Measurements from ENCODE around the gene SETD5. TPM values are rescaled to one million over a fixed set of nuclear protein-coding genes. Genes with fewer than 3 reads are reported as not detected.

SETD5 gene
- total RNA-seq: 100 to 1,000 TPM; 158 to 173 TPM

DNA sequence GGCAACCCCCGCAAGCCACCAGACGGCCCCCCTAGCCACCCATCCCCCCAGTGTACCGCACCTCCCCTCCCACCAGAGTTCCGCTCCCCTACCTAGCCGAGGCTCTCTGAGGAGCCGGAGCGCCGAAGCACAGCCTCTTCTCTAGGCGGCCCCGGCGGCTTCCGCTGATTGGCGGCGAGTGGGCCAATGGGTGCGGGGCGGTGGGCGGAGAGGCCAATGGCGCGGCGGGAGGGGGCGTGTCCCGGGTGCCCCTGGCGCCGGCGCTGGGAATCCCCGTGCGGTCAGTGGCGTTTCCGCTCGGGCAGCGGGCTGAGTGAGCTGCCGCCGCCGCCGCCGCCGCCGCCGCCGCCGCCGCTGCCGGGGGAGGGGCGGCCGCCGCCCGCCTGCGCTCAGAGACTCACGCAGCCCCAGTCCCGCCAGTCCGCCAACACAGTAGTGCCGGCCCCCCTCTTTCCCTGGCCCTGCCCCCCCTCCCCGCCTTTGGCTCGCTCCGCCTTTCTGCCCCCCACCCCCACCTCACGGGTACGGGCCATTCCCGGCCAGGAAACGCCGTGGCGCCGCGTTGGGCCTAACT is at the start of gene SETD5:
Gene SETD5, plus strand, starts transcription at position 284 of the 574 bp plus-strand sequence. CDS start 31,324 bp downstream, outside the sequence.
- ATAC-seq (replicated peaks in 1 of 2) (peak; percentile 67 to 68), DNase-seq (peak; percentile 100)
- peaks cover 21 to 37% of the 10 kb centered on the region in 2 donors for H3K36me3 Mint-ChIP-seq (ENCODE audit: insufficient read depth in 2 of 2)
- H3K9me3 Mint-ChIP-seq: no peaks in the 10 kb centered on the region
- H3K27ac Mint-ChIP-seq: peak within 1 kb of the TSS; percentile 99
- H3K4me3 Mint-ChIP-seq: peak within 1 kb of the TSS; percentile 97 to 98
- H3K4me1 Mint-ChIP-seq (ENCODE audit: low read depth): peaks cover 71% of the 10 kb centered on the region
- H3K27me3 Mint-ChIP-seq (ENCODE audit: low read depth): no peaks in the 10 kb centered on the region

GRCh38 chr3:9347887-9348286 is 49.5 kb upstream of the SETD5 start:
- H3K36me3 Mint-ChIP-seq (ENCODE audit: insufficient read depth in 2 of 2): no peaks in the 10 kb centered on the region
- H3K27me3 Mint-ChIP-seq (ENCODE audit: low read depth): no peaks in the 10 kb centered on the region
- peak; percentile 83 to 91 for ATAC-seq (replicated peaks in 1 of 2)
- no peak for DNase-seq
- H3K4me1 Mint-ChIP-seq (ENCODE audit: low read depth): peaks cover 13% of the 10 kb centered on the region
- peak overlapping the region; percentile 2 for H3K27ac Mint-ChIP-seq
- peak overlapping the region in 1 of 2 donors; percentile 45 for H3K4me3 Mint-ChIP-seq
- H3K9me3 Mint-ChIP-seq: no peaks in the 10 kb centered on the region

DNA sequence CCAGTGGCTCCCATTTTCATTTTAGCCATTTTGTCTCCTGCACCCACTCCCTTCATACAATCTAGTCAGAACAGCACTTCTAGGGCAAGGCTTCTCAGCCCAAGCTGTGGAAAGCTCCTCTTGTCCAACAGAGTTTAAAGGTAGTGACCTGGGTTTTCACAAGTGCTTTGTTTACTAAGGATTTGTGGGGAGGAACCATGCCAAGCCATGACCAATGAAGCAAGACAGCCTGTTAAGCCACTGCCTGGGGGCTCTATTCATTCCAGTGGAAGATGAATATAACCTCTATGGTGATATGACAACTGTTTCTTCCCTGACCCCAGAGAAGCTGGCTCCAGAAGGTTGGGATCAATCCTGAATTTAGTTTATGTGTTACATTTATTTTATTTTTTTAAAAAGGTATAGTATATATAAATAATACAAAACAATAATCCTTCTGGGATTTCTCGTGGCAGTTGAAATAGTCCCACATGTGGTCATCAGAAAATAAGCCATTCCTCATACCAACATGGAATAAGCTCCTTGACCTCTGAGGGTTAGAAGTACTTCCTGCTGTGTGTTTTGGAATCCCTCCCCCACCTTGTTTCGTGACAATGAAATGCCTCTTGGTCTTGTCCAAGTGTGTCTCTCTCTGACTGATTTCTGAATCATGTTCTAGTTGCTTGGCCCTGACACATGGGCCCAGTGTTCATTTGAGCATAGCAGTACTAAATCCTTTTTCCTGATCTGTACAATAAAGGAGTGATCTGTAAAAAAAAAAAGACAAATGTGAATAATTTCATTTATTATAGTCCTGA is 47.9 kb upstream of the SETD5 start:
- Mint-ChIP-seq H3K4me1 (ENCODE audit: low read depth) (peaks cover 25% of the 10 kb centered on the region), H3K9me3 (no peaks in the 10 kb centered on the region), H3K27me3 (ENCODE audit: low read depth) (no peaks in the 10 kb centered on the region), H3K4me3 (no peak overlapping the region), H3K36me3 (ENCODE audit: insufficient read depth in 2 of 2) (no peaks in the 10 kb centered on the region), H3K27ac (no peak overlapping the region)
- DNase-seq (no peak), ATAC-seq (replicated peaks in 1 of 2) (no peak)

- Mint-ChIP-seq H3K36me3 (ENCODE audit: insufficient read depth in 2 of 2) (no peaks in the 10 kb centered on the region), H3K27ac (no peak overlapping the region), H3K4me1 (ENCODE audit: low read depth) (peaks cover 39% of the 10 kb centered on the region), H3K4me3 (no peak overlapping the region), H3K9me3 (no peaks in the 10 kb centered on the region), H3K27me3 (ENCODE audit: low read depth) (no peaks in the 10 kb centered on the region)
- ATAC-seq (replicated peaks in 1 of 2) (no peak), DNase-seq (no peak)
Measured at GRCh38 chr3:9351709-9352126, 45.7 kb upstream of the SETD5 start.

- H3K4me1 Mint-ChIP-seq (ENCODE audit: low read depth): peaks cover 30% of the 10 kb centered on the region
- H3K27ac Mint-ChIP-seq: no peak overlapping the region
- ATAC-seq (replicated peaks in 1 of 2) (peak in 1 of 2 donors; percentile 27), DNase-seq (peak; percentile 52 to 57)
- no peaks in the 10 kb centered on the region for H3K9me3 Mint-ChIP-seq
- no peaks in the 10 kb centered on the region for H3K36me3 Mint-ChIP-seq (ENCODE audit: insufficient read depth in 2 of 2)
- H3K27me3 Mint-ChIP-seq (ENCODE audit: low read depth): no peaks in the 10 kb centered on the region
- H3K4me3 Mint-ChIP-seq: no peak overlapping the region
Measured at GRCh38 chr3:9352917-9353752, 44.3 kb upstream of the SETD5 start.

- ATAC-seq (replicated peaks in 1 of 2): no peak
- H3K27me3 Mint-ChIP-seq (ENCODE audit: low read depth): no peaks in the 10 kb centered on the region
- no peak for DNase-seq
- peak overlapping the region; percentile 40 to 98 for H3K4me3 Mint-ChIP-seq
- H3K4me1 Mint-ChIP-seq (ENCODE audit: low read depth): peaks cover 22% of the 10 kb centered on the region
- H3K9me3 Mint-ChIP-seq: peaks cover 1 to 3% of the 10 kb centered on the region in 2 donors
- peaks cover 3 to 18% of the 10 kb centered on the region in 2 donors for H3K36me3 Mint-ChIP-seq (ENCODE audit: insufficient read depth in 2 of 2)
- H3K27ac Mint-ChIP-seq: no peak overlapping the region
Measured at GRCh38 chr3:9361691-9362388, 35.6 kb upstream of the SETD5 start.

DNA sequence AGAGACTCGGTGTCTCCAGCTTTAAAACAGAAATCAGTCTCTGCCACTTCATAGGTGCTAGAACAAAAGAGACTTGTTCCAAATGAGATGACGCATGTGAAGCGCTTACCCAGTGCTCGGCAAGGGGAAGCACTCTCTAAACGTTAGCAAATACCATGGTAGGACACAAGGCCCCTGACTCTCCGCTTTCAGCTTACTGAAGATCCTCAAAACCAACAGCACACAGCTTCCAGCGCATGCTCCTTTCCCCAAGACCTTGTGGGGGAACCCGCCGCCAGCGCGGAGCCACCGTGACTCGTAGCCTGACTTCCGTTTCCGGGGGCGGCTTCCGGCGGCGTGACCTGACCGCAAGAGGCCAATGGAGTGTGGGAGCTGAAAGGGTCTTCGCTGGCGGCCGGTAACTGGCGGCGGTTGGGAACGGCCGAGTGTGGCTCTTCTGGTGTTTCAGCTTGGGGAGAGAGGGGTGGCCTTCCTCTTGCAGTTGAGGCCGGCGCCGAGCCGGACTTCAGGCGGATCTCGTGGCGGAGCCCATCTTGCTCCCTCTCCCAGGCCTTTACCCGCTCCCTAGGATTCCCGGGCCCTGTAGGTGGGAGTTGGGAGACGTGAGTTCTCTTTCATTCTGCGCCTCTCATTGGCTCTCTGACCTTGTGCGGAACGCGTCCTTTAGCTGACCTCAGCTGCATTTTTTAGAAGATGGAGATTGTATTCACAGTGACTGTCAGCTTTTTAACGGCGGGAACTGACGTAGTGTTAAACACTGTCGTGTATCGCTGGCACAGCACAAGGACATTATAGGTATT is 34.5 kb upstream of the SETD5 start, which contains the start of gene THUMPD3:
Gene THUMPD3, plus strand, starts transcription at position 324 of the 800 bp plus-strand sequence. CDS start 2,015 bp downstream, outside the sequence.
- Mint-ChIP-seq H3K27ac (peak within 1 kb of the TSS; percentile 98), H3K36me3 (ENCODE audit: insufficient read depth in 2 of 2) (peaks cover 3 to 19% of the 10 kb centered on the region in 2 donors), H3K27me3 (ENCODE audit: low read depth) (no peaks in the 10 kb centered on the region), H3K4me1 (ENCODE audit: low read depth) (peaks cover 22% of the 10 kb centered on the region), H3K9me3 (peaks cover 1 to 3% of the 10 kb centered on the region in 2 donors), H3K4me3 (peak within 1 kb of the TSS; percentile 95 to 98)
- peak; percentile 97 to 98 for ATAC-seq (replicated peaks in 1 of 2)
- DNase-seq: peak; percentile 95

DNA sequence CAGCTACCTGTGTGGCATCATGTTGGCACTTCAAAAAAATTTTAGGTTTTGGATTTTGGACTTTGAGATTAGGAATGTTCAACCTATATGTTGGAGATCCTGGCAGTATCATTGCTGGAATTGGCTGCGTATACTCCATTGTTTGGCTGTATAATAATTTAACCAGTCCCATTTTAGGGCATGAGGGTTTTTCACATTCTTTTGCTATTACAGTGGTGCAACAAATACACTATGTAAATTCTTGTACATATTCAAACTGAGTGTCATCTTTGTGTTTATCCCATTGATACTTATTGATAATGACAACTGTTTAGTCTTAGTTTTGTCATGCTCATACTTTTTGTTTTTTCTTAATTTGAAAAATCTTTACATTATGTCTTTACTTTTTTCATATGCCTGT is 27.9 kb upstream of the SETD5 start:
- Mint-ChIP-seq H3K36me3 (ENCODE audit: insufficient read depth in 2 of 2) (peaks cover 3 to 40% of the 10 kb centered on the region in 2 donors), H3K27me3 (ENCODE audit: low read depth) (no peaks in the 10 kb centered on the region), H3K4me3 (no peak overlapping the region), H3K27ac (no peak overlapping the region), H3K9me3 (no peaks in the 10 kb centered on the region), H3K4me1 (ENCODE audit: low read depth) (peaks cover 38% of the 10 kb centered on the region)
- ATAC-seq (replicated peaks in 1 of 2) (no peak), DNase-seq (no peak)

DNA sequence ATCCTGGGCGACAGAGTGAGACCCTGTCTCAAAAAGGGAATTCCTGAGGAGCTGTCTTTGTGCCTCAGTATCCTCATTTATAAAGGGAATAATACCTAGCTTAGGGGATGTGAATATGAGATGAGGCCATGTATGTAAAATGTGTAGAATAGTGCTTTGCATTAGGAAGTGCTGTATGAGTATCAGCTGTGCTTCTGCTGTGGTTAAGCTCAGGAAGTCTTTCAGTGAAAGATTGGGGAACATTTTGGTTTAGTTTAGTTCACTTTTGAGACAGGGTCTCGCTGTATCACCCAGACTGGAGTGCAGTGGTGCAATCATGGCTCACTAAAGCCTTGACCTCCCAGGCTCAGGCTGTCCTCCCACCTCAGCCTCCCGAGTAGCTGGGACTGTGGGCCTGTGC is 23.9 kb upstream of the SETD5 start:
- no peak for DNase-seq
- Mint-ChIP-seq H3K27ac (peak overlapping the region; percentile 42), H3K4me3 (no peak overlapping the region), H3K9me3 (no peaks in the 10 kb centered on the region), H3K27me3 (ENCODE audit: low read depth) (no peaks in the 10 kb centered on the region), H3K36me3 (ENCODE audit: insufficient read depth in 2 of 2) (peaks cover 9 to 37% of the 10 kb centered on the region in 2 donors), H3K4me1 (ENCODE audit: low read depth) (peaks cover 35% of the 10 kb centered on the region)
- ATAC-seq (replicated peaks in 1 of 2): peak in 1 of 2 donors; percentile 15

DNA sequence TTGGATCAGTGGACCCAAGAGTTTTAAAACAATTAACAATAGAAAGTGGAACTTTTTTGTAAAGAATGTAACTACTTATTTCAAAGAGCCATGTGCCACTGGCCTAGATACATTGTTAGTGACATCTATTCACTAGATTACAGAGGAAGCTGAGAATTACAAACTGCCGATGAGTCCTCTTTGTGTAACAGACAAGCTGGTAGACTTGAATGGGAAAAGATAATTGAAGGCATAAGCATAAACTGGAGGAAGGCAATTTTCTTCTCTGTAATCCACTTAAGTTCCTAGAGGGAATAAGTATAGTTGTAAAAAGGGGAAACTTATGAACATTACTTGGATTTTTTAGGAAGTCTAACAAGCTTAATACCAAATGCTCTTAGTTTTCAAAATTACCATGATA is 19.4 kb upstream of the SETD5 start:
- H3K36me3 Mint-ChIP-seq (ENCODE audit: insufficient read depth in 2 of 2): peaks cover 12 to 32% of the 10 kb centered on the region in 2 donors
- ATAC-seq (replicated peaks in 1 of 2): no peak
- no peaks in the 10 kb centered on the region for H3K9me3 Mint-ChIP-seq
- no peak for DNase-seq
- H3K4me3 Mint-ChIP-seq: no peak overlapping the region
- H3K27me3 Mint-ChIP-seq (ENCODE audit: low read depth): no peaks in the 10 kb centered on the region
- H3K27ac Mint-ChIP-seq: peak overlapping the region; percentile 5
- peaks cover 23% of the 10 kb centered on the region for H3K4me1 Mint-ChIP-seq (ENCODE audit: low read depth)

- no peak overlapping the region for H3K4me3 Mint-ChIP-seq
- no peak overlapping the region for H3K27ac Mint-ChIP-seq
- H3K27me3 Mint-ChIP-seq (ENCODE audit: low read depth): no peaks in the 10 kb centered on the region
- H3K36me3 Mint-ChIP-seq (ENCODE audit: insufficient read depth in 2 of 2): peaks cover 14 to 33% of the 10 kb centered on the region in 2 donors
- H3K4me1 Mint-ChIP-seq (ENCODE audit: low read depth): peaks cover 19% of the 10 kb centered on the region
- H3K9me3 Mint-ChIP-seq: no peaks in the 10 kb centered on the region
- ATAC-seq (replicated peaks in 1 of 2) (no peak), DNase-seq (no peak)
Measured at GRCh38 chr3:9379327-9379726, 18.1 kb upstream of the SETD5 start.

DNA sequence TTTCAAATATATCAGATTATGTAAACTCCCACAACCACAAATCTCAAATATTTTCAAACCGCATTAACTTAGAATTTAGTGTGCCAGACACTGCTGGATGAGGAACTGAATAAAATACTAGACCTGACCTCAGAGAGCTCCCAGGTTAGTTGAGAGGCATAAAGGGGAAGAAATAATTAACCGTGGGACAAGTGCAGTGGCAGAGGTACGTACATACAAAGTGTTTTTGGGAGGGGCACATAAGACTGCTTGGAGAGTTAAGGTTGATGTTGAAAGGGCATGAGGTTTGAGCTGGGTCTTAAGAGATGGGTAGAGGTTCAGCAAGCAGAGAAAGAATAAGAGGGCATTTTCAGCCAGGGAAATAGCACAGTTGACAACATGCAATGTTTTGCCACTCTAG is 17.4 kb upstream of the SETD5 start:
- no peaks in the 10 kb centered on the region for H3K27me3 Mint-ChIP-seq (ENCODE audit: low read depth)
- DNase-seq (no peak), ATAC-seq (replicated peaks in 1 of 2) (peak in 1 of 2 donors; percentile 11)
- peaks cover 14 to 36% of the 10 kb centered on the region in 2 donors for H3K36me3 Mint-ChIP-seq (ENCODE audit: insufficient read depth in 2 of 2)
- no peaks in the 10 kb centered on the region for H3K9me3 Mint-ChIP-seq
- H3K4me3 Mint-ChIP-seq: no peak overlapping the region
- H3K27ac Mint-ChIP-seq: peak overlapping the region; percentile 2
- peaks cover 21% of the 10 kb centered on the region for H3K4me1 Mint-ChIP-seq (ENCODE audit: low read depth)

Data from activated T-cell treated with anti-CD3 and anti-CD28 coated beads, Interleukin-2, amount 50 U/mL, for 72 hours (primary cell).